ENCODE data around the gene PLPPR3. TPM values are rescaled to one million over a fixed set of nuclear protein-coding genes. Genes with fewer than 3 reads are reported as not detected.

Gene PLPPR3
- total RNA-seq: not detected

GRCh38 chr19:821825-822503, at the start of gene PLPPR3:
Gene PLPPR3 (minus strand): TSS chr19:821955. CDS start chr19:821559, 396 bp downstream.
- no peak for DNase-seq (ENCODE audit: low spot score in 2 of 2)
- Mint-ChIP-seq H3K9me3 (peaks cover 0 to 1% of the 10 kb centered on the region in 2 donors), H3K27ac (no peak within 1 kb of the TSS), H3K36me3 (no peaks in the 10 kb centered on the region)
- peak in 1 of 2 donors; percentile 6 for ATAC-seq

GRCh38 chr19:870963-871401, 49.2 kb upstream of the PLPPR3 start:
- DNase-seq (ENCODE audit: low spot score in 2 of 2): no peak
- no peaks in the 10 kb centered on the region for H3K9me3 Mint-ChIP-seq
- H3K36me3 Mint-ChIP-seq: no peaks in the 10 kb centered on the region
- ATAC-seq: no peak
- no peak overlapping the region for H3K27ac Mint-ChIP-seq

GRCh38 chr19:870314-870713, 48.6 kb upstream of the PLPPR3 start:
- H3K27ac Mint-ChIP-seq: peak overlapping the region in 1 of 2 donors; percentile 88

GRCh38 chr19:869245-870177, 47.8 kb upstream of the PLPPR3 start:
- ATAC-seq (no peak), DNase-seq (ENCODE audit: low spot score in 2 of 2) (no peak)
- no peaks in the 10 kb centered on the region for H3K36me3 Mint-ChIP-seq
- H3K9me3 Mint-ChIP-seq: no peaks in the 10 kb centered on the region
- no peak overlapping the region for H3K27ac Mint-ChIP-seq

More at GRCh38 chr19:870314-870713, 48.6 kb upstream of the PLPPR3 start:
- no peaks in the 10 kb centered on the region for H3K9me3 Mint-ChIP-seq
- ATAC-seq (no peak), DNase-seq (ENCODE audit: low spot score in 2 of 2) (no peak)
- no peaks in the 10 kb centered on the region for H3K36me3 Mint-ChIP-seq

- Mint-ChIP-seq H3K9me3 (no peaks in the 10 kb centered on the region), H3K36me3 (no peaks in the 10 kb centered on the region), H3K27ac (no peak overlapping the region)
- no peak for ATAC-seq
- no peak for DNase-seq (ENCODE audit: low spot score in 2 of 2)
These were observed 46.9 kb upstream of the PLPPR3 start for GRCh38 chr19:868458-869244.

- H3K36me3 Mint-ChIP-seq: no peaks in the 10 kb centered on the region
These were observed 46.2 kb upstream of the PLPPR3 start for GRCh38 chr19:867855-868457.

GRCh38 chr19:867301-867793, 45.6 kb upstream of the PLPPR3 start:
- no peaks in the 10 kb centered on the region for H3K36me3 Mint-ChIP-seq

More at GRCh38 chr19:867855-868457, 46.2 kb upstream of the PLPPR3 start:
- no peak overlapping the region for H3K27ac Mint-ChIP-seq
- H3K9me3 Mint-ChIP-seq: no peaks in the 10 kb centered on the region
- ATAC-seq (no peak), DNase-seq (ENCODE audit: low spot score in 2 of 2) (no peak)

GRCh38 chr19:866769-867300, 45.1 kb upstream of the PLPPR3 start:
- Mint-ChIP-seq H3K9me3 (no peaks in the 10 kb centered on the region), H3K36me3 (no peaks in the 10 kb centered on the region), H3K27ac (no peak overlapping the region)
- DNase-seq (ENCODE audit: low spot score in 2 of 2) (no peak), ATAC-seq (no peak)

More at GRCh38 chr19:867301-867793, 45.6 kb upstream of the PLPPR3 start:
- no peaks in the 10 kb centered on the region for H3K9me3 Mint-ChIP-seq
- H3K27ac Mint-ChIP-seq: no peak overlapping the region
- ATAC-seq: no peak
- DNase-seq (ENCODE audit: low spot score in 2 of 2): no peak

- ATAC-seq: peak in 1 of 2 donors; percentile 2
- no peak for DNase-seq (ENCODE audit: low spot score in 2 of 2)
- Mint-ChIP-seq H3K36me3 (no peaks in the 10 kb centered on the region), H3K27ac (peak overlapping the region; percentile 68 to 75), H3K9me3 (no peaks in the 10 kb centered on the region)
These were observed 41.5 kb upstream of the PLPPR3 start for GRCh38 chr19:863315-863620.

GRCh38 chr19:862581-863314, 41.0 kb upstream of the PLPPR3 start:
- ATAC-seq (peak; percentile 45 to 58), DNase-seq (ENCODE audit: low spot score in 2 of 2) (peak in 1 of 2 donors; percentile 79)
- H3K27ac Mint-ChIP-seq: no peak overlapping the region
- no peaks in the 10 kb centered on the region for H3K9me3 Mint-ChIP-seq
- H3K36me3 Mint-ChIP-seq: no peaks in the 10 kb centered on the region

- ATAC-seq: peak in 1 of 2 donors; percentile 67
- no peaks in the 10 kb centered on the region for H3K9me3 Mint-ChIP-seq
These were observed 40.2 kb upstream of the PLPPR3 start for GRCh38 chr19:861756-862580.

GRCh38 chr19:861141-861755, 39.5 kb upstream of the PLPPR3 start:
- Mint-ChIP-seq H3K36me3 (no peaks in the 10 kb centered on the region), H3K9me3 (no peaks in the 10 kb centered on the region), H3K27ac (no peak overlapping the region)
- DNase-seq (ENCODE audit: low spot score in 2 of 2) (no peak), ATAC-seq (no peak)

More at GRCh38 chr19:861756-862580, 40.2 kb upstream of the PLPPR3 start:
- H3K36me3 Mint-ChIP-seq: no peaks in the 10 kb centered on the region
- DNase-seq (ENCODE audit: low spot score in 2 of 2): peak in 1 of 2 donors; percentile 63
- no peak overlapping the region for H3K27ac Mint-ChIP-seq

- Mint-ChIP-seq H3K27ac (no peak within 1 kb of the TSS), H3K9me3 (no peaks in the 10 kb centered on the region), H3K36me3 (no peaks in the 10 kb centered on the region)
- no peak for ATAC-seq
- DNase-seq (ENCODE audit: low spot score in 2 of 2): no peak
These were observed 37.4 kb upstream of the PLPPR3 start, which contains the start of gene CFD for GRCh38 chr19:858868-859843. Gene CFD (plus strand): TSS chr19:859664. CDS start chr19:859690, 26 bp downstream.

All from activated naive CD4-positive, alpha-beta T cell treated with anti-CD3 and anti-CD28 coated beads, Interleukin-2, amount 50 U/mL, for 72 hours (primary cell).